GM19467 (cell line): Measurements from ENCODE around the gene XRCC3.

Experiments used
- ATAC-seq: cut with Tn5 transposase; IDR thresholded peaks from one replicate; pipeline ENCODE4 v1.9.1; 2021; ENCODE audit warnings: mild to moderate bottlenecking, moderate library complexity; ENCODE audit not compliant: unreplicated experiment

Gene XRCC3

DNA sequence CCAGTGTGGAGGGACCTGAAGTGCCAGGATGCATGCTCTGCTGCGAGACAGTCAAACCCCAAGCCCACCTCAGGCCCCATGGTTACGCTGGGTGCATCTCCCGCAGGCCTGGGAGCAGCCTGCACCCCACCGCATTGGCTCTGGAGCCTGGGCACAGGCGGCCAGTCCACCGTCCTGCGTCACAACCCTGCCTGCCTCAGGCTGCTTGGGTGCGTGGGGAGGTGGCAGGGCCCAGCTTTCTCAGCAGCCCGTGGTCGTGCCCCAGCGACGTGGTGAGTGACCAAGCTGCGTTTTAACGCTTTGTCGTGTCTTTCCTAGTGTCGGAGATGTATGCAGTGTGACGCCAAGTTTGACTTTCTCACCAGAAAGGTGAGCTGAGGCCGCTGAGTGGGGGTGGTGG, 11.2 kb upstream of the XRCC3 start:
- no peak for ATAC-seq

DNA sequence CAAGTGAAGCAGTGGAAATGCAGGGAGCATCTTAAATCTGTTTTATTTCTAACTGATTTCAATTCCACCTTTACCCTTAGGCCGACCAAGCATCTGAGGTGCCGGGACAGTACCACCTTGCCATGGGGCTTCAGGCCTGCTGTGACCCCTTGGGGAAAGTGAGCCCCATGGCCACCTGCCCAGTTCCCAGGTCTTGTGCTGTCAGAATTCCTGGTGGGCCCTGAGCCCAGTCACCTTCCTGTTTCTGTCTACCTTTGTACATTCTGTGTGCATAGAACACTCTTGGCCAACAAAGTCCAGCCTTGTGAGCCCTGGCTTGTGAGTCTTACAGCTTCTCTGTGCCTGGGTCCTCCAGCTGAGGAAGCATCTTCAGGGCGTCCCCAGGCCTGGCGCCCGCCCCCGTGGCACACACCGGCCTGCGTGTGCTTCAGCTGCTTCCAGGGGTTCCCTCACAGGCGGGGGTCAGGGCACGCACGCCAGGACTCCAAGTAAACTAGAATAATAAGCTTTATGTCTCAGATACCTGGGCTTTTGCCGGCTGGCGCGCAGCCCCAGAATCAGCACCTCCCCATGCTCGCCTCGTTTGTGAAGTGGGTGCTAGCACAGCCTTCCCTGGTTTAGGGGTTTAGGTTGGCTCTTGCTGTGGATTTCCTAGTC, 10.6 kb upstream of the XRCC3 start:
- no peak for ATAC-seq

DNA sequence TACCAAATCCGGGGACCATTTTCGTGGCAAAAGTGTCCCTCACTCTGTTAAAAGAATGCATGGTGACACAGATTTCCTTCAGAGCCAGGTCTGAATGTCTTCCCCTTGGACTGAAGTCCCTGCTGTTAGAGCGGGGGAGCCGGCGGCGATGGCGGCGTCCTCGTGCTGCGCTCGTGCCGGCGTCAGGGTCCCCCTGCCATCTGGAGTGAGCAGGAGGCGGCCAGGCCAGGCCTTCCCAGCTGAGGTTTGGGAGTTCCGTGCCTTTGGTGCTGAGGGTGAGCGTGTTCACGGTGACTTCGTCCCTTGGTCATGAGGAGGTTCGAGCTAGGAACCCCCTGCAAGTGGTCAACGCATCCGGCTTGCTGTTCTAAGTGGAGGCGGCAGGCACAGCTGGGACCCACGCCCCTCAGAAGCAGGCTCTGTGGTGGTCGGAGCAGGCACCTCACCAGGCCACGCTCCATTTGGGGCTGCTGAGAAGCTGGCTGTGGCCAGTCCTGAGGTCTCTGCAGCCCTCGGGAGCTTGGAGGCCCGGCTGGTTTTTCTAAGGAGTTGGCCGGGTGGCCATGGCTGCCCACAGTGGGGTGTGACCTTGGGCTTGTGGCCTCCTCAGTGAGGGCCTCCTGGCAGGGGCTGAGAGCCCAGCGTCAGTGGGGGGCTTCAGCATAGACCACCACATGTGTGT, 9.9 kb upstream of the XRCC3 start:
- no peak for ATAC-seq

DNA sequence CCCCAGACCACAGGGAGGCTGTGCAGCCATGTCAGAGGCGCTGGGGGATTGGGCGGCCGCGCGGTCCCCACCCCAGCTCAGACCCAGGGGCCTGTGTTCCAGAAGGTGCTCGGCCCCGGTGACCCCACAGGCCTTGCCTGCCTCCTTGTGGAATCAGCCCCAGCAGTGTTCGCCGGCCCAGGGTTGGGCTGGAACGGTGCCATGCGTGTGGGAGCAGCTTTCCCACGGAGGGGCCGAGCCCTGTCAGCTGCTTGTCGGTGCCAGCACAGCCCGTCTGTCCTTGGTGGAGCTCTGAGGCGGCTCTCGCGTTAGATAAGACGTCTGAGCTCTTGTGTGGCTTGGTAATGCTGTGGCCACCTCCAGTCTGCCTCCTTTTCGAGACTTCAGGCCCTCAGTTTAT, 8.9 kb upstream of the XRCC3 start:
- no peak for ATAC-seq

DNA sequence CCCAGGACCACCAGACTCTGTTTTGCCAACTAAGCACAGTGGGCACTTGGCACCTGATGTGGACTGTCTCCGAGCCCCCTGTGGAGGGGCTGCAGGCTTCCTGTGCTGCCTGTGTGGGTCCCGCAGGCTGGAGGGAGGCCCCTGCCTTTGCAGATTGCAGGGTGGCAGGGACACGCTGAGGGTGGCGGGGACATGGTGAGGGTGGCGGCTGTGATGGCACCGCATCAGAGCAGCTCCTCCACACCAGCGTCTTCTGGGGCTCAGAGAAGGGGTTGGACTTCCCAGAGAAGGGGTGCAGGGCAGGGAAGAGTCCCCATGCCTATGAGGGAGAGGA, 8.5 kb upstream of the XRCC3 start:
- no peak for ATAC-seq

DNA sequence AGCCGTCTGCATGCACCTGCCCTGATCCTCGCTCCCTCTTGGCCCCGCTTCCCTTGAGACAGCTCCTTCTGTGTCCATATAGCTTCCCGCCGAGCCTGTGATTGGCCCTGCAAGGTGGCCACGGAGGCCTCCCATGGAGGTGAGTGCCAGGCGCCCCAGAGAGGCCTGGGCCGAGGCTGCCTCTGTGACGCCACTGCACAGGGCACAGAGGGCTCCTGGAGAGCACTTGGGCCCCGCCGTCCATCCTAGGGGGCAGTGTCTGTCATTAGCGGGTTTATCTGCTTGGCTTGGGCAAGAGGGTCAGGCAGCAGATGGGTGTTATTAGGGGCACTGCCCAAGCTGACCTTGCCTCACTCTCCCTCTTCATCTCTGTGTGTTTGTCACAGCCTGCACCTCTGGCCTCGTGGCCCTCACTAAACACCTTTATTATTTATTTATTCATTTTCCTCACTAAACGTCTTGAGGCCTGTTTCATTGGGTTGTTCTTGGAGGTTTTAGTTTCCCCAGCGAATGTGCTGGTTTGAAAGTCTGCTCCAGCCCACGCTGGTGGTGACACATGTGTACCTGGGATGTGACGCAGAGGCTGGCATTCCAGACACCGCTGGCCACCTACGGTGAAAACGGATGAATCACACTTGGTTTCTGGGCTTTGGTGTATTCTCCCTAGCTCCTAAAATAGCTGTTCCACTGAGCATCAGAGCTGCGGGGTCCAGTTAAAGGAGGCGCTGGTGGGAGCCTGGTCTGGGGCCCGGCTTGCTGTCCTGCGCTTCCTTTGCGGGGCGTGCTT, 6.3 kb upstream of the XRCC3 start:
- ATAC-seq = no peak

DNA sequence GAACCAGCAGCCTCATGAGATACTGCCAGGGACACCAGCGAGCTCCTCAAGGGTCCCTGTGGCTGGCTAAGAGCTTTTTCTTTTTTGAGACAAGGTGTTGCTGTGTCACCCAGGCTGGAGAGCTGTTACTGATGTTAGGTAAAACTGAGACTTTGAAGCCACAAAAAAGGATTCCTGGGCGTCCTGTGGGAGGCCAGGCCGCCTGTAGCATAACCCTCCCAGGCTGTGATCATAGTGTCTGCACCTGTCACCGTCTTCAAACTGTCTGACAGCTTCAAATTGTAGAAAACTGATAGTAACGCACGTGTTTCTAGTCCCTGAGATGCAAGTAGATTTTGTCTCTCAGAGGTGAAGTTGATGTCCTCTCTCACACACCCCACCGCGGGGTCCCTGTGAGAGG, 4.5 kb upstream of the XRCC3 start:
- ATAC-seq = no peak

DNA sequence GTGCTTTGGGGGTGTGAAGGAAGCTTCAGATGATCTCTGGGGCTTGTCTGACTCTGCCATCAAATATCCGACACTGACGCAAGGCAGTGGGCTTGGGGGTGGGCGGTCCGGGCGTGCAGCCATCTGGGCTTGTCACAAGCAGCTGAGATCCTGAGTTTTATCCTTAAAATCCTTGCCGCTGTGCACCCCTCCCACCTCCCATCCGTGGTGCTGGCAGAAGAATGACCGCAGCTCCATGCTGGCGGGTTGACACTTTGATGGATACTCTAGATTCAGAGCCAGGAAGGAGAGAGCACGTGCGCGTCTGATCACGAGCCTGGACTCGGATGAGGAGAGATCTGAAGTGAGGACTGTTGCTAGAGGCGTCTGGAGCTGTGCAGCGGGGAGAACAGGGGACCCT, 3.3 kb upstream of the XRCC3 start:
- ATAC-seq = no peak

DNA sequence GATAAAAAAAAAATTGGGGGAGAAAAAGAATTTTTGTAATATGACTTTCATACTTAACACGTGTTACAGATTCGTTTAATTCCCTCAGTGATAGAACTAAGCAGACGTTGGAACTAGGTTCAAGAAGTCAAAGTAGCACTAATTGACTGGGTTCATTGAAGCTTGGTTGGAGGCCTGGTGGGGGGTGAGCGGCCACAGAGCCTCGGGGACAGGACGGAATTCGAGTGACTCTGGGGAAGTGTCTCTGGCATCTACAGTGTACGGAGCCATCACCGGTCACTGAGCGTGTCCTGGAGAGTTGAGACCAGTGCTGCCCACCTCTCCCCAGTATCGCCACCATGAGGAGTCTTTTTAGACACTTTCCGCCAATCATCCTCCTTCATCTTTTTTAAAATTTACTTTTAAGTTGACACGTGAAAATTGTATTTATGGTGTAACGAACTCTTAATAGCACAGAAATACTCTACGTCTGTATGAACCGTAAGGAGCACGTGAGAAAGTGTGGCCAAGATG, 1.7 kb upstream of the XRCC3 start:
- no peak for ATAC-seq

DNA sequence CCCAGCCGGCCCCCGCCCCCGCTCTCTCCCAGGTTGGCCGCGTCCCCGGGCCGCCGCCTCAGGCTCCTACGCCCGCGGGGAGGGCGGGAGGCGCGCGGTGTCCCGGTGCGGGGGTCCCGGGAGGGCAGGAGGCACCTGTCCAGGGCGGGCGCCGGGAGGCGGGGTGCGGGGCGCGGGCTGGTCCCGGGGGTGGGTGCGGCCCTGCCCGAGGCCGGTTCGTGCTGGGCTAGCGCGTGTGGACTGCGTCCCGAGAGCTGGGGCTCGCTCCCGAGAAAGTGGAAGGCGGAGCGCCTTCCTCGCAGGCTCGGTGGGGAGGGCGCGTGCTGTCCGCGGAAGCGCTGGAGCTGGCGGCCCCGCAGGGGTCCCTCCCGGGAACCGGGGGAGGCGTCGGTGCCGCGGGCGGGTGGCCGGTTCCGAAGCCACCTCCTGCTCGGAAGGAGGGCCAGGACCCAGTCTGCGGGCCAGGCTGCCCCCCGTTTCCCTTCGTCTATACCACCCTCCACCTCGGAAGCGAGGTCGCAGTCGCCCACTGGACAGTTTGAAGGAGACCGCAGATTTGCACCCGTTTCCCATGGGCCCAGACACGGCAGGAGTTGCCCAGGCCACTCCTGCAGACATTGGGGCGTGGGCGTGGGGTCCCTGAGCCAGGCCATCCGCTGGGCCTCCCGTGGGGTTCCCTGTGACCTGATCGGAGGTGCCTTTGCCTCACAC, 995 bp upstream of the XRCC3 start:
- ATAC-seq = no peak

DNA sequence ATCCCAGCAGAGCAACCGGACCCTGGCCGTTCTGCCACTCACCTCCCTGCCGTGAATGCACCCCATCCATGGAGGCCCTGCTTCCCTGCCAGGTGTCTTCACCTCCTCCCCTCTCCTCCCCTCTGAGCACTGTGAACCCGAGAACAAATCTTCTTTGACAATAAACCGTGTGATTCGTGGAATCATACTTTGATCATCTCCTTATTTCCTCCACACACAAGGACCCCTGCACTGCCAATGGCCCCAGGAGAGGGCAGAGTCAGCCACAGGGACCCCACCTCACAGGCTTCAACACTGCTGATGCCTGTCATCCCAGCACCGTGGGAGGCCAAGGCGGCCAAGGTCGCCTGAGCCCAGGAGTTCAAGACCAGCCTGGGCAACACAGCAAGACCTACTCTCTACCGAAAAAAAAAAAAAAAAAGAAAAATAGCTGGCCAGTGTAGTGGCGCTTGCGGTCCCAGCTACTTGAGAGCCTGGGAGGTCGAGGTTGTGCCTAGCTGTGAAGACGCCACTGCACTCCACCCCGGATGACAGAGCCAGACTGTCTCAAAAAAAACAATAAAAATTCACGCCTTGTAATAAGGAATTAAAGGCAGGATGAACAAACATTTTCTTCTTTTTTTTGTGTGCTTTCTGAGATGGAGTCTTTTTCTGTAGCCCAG, 1.1 kb downstream of the XRCC3 start:
- ATAC-seq = no peak

DNA sequence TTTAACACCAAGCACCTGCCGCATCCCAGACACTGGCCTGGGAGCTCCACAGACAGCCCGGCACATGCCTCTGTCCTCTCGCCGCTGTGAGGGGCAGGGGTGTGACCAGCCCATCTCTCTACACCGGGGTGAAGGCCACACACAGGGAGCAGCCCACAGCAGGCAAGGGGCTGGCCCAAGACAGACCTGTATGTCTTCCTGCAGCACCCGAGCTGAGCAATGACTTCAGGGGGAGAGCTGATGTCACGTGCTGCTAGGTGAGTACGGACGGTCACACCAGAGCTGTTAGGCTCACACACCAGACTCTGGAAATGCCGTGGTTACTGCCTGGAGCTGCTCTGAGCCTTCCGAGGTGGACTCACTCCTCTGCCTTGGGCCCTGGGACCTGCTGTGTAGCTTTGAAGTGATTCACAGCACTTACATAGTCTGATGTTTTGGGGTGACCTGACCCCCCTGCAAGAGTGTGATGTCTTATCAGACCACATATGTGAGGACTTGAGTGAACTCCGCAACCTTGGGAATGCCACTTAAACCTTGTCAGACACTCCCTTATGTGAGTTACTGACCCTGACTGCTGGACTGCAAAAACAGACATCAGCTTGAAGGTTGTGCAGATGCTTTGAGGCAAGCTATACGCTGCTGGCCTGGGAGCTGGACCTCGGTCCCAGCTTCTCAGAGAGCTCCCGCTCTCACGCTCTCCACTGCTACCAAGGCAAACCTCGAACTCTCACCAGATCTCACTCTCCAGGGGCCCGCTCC, 1.8 kb downstream of the XRCC3 start:
- ATAC-seq = no peak

DNA sequence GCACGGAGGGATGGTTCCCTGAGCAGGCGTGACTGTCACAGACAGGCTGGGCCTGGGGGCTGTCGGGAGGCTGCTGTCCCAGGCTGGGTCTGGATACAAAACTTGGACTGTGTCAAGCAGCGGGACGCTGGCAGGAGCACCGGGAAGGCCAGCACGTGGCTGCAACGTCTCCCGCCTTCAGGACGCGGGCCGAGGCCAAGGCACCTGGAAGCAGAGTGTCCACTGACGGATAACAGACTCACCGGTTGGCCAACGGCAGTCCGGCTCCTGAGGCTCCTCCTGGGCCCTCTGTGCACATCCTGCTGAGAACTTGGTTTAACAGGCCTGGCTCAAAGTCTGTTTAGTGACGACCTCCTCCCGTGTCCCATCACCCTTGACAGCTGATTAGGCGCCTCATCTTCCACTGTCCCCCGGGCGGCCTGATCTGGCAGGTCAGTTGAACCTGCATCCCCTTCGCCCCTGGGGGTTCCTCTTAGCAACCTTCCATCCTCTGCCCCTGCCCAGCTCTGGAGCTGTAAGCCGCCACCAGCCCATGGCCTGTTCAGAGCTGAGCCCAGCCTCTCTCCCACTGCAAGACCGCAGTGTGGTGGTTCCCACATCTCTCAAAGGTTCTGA, 2.5 kb downstream of the XRCC3 start:
- ATAC-seq = no peak

DNA sequence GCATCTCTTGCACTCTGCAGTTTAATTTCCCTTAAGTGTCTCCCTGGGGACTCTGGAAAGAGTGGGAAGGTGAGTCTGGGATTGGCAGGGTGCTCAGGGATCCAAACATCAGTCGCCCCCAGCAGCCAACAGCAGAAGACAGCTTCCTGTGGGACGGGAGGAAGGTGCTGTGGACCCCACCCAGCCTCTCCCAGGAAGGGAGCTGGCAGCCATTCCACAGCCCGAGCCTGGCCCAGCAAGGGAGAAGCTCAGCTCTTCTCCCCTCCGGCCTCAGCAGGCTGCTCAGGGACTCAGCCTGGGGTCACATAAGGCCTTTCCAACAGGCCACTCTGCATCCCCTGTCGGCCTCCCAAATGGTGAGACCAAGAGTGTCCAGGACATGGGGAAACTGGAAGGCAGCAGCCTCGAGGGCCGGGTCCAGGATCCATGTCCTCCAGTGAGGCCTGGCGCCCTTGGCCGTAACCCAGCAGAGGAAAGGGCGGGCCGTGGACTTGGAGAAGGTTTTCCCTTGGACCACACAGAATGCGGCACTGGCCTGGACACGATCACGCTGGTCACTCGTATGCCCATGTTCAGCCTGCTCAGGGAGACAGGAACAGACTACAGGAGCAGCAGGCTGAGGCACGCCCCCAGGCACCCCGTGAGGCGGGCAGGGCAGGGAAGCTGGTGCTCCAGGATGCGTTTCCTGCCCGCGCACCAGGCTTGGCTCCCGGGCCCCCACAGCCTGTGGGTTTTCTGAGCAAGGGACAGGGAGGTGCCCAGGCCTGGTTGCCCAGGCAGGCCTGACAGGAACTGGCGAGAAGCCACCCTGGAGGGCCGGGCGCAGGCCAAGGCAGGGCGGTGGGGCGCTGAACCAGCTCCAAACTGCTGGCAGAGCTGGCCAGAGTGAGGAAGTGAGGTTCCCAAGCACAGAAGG, 3.5 kb downstream of the XRCC3 start:
- no peak for ATAC-seq

DNA sequence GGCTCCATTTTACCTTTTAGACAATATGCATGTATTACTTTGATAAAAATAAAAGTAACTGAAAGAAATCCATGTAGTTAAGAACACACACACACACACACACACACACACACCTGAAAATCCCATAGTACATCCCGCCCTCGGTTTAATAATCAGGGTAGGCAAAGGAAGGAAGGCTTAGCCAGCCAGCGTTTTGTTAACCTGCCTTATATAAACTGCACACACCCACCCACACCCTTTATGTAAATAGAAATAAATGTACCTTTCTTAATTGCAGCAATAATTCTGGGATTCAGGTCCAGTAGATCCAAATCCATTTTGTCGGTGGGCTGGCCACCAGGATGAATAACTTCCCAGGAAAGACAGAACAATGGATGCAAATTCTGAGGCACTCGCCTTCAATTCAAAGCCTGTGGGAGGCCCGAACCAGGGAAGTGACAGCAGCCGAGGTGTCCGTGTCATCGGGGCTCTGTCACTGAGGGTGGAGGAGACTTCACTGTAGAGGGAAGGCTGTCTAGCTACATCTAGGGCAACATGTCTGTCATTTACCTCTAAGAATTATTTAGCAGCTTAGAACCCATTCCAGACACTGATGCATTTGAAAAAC, 4.4 kb downstream of the XRCC3 start:
- ATAC-seq = no peak

DNA sequence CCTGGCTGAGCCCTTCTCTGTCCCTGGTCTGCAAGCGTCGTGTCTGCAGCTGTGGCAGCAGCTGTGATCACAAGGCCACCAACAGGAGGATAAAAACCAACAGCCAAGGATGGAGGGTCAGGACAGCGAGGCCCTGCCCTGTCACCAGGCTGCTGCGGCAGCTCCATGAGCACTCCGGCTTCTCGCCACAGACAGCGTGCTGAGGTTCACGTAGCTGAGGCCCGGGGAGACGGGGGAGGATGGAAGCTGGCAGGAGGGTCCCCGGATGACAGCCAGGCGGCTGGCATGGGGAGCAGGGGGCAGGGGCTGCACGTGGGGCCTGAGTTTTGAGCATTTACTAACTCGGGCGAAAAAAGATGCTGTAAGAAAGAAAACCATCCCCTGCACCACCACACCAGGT, 5.4 kb downstream of the XRCC3 start:
- no peak for ATAC-seq

DNA sequence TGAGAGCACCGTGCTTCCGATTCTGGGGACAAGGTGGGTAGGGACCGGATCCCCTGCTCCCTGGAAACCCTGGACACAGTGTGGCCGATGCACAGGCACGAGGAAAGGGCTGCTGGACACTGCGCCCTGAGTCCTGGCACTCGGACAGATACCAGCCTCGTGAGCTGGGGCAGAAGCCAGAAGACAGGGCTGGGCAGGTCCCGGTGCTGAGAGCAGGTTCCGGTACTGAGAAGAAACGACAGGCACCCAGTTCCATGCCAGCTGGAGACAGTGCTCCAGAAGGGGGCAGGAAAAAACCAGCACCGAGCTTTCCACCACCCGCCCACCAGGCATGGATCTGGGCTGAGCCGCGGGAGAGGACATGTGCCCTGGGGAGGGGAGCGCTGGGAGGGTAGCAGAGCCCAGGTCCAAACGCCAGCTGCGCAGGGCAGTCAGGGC, 6.5 kb downstream of the XRCC3 start:
- no peak for ATAC-seq
